Hepatocyte (in vitro differentiated cells): ENCODE measurements around the gene MED13L.

Source experiments
- EZH2 ChIP-seq: fragments of 200-600 bp; sonication (generic); IDR thresholded peaks from 2 replicates; pipeline ENCODE4 v1.6.1; 2016; ENCODE audit warnings: antibody characterized with exemption, mild to moderate bottlenecking, borderline replicate concordance
- TF ChIP-seq, protein P1 (sequence below): fragments of 200-600 bp; sonication (generic); IDR thresholded peaks from 2 replicates; pipeline ENCODE4 v1.5.1; 2016; ENCODE audit warnings: antibody characterized with exemption, mild to moderate bottlenecking; ENCODE audit not compliant: poor library complexity

DNA sequence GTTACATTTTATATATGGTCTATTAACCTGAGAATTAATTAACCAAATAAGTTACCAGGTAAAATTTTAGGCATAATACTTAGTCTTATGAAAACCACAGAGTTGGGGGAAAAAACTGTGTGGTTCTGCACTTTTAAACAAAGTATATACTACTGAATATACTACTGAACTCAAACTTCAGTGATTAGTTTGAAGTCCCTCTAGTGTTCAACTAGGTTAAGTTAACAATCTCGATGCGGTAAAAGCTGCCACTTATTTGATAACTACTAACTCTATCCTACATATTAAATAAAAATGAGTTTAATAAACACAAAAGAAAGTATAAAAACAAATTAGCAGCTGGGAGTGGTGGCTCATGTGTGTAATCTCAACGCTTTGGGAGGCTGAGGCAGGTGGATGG is 56.7 kb downstream of the MED13L start:
- TF ChIP-seq, protein P1, sequence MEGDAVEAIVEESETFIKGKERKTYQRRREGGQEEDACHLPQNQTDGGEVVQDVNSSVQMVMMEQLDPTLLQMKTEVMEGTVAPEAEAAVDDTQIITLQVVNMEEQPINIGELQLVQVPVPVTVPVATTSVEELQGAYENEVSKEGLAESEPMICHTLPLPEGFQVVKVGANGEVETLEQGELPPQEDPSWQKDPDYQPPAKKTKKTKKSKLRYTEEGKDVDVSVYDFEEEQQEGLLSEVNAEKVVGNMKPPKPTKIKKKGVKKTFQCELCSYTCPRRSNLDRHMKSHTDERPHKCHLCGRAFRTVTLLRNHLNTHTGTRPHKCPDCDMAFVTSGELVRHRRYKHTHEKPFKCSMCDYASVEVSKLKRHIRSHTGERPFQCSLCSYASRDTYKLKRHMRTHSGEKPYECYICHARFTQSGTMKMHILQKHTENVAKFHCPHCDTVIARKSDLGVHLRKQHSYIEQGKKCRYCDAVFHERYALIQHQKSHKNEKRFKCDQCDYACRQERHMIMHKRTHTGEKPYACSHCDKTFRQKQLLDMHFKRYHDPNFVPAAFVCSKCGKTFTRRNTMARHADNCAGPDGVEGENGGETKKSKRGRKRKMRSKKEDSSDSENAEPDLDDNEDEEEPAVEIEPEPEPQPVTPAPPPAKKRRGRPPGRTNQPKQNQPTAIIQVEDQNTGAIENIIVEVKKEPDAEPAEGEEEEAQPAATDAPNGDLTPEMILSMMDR, result no peak
- no peak for TF ChIP-seq EZH2
